ENCODE measurements around the gene HOXD4. TPM values are rescaled to one million over a fixed set of nuclear protein-coding genes. Genes with fewer than 3 reads are reported as not detected.
A peak's percentile ranks its signal among the peaks of the same experiment; 100 is the strongest.

HOXD4 gene
- total RNA-seq, 1 donor from 2014 or later: not detected

GRCh38 chr2:176156301-176156806 lies 5.0 kb downstream of the HOXD4 start:
- peaks cover 29% of the 10 kb centered on the region for H3K27me3 Mint-ChIP-seq (ENCODE audit: unreplicated experiment)
- DNase-seq: no peak
- no peak overlapping the region for H3K4me3 Mint-ChIP-seq (ENCODE audit: unreplicated experiment)
- no peak overlapping the region for H3K27ac Mint-ChIP-seq (ENCODE audit: unreplicated experiment)
- no peaks in the 10 kb centered on the region for H3K36me3 Mint-ChIP-seq (ENCODE audit: unreplicated experiment)
- H3K9me3 Mint-ChIP-seq (ENCODE audit: unreplicated experiment): peaks cover 10% of the 10 kb centered on the region
- no peaks in the 10 kb centered on the region for H3K4me1 Mint-ChIP-seq (ENCODE audit: low read depth, unreplicated experiment)
- TF ChIP-seq, protein P1, sequence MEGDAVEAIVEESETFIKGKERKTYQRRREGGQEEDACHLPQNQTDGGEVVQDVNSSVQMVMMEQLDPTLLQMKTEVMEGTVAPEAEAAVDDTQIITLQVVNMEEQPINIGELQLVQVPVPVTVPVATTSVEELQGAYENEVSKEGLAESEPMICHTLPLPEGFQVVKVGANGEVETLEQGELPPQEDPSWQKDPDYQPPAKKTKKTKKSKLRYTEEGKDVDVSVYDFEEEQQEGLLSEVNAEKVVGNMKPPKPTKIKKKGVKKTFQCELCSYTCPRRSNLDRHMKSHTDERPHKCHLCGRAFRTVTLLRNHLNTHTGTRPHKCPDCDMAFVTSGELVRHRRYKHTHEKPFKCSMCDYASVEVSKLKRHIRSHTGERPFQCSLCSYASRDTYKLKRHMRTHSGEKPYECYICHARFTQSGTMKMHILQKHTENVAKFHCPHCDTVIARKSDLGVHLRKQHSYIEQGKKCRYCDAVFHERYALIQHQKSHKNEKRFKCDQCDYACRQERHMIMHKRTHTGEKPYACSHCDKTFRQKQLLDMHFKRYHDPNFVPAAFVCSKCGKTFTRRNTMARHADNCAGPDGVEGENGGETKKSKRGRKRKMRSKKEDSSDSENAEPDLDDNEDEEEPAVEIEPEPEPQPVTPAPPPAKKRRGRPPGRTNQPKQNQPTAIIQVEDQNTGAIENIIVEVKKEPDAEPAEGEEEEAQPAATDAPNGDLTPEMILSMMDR (IDR thresholded peaks at IDR 0.05; ENCODE audit: partially characterized antibody, unreplicated experiment): no peak

- TF ChIP-seq, protein P1 (IDR thresholded peaks at IDR 0.05; ENCODE audit: partially characterized antibody, unreplicated experiment): no peak
- Mint-ChIP-seq H3K4me3 (ENCODE audit: unreplicated experiment) (peak within 1 kb of the TSS; percentile 61), H3K36me3 (ENCODE audit: unreplicated experiment) (no peaks in the 10 kb centered on the region), H3K4me1 (ENCODE audit: low read depth, unreplicated experiment) (no peaks in the 10 kb centered on the region), H3K9me3 (ENCODE audit: unreplicated experiment) (peaks cover 10% of the 10 kb centered on the region), H3K27me3 (ENCODE audit: unreplicated experiment) (peaks cover 31% of the 10 kb centered on the region), H3K27ac (ENCODE audit: unreplicated experiment) (no peak within 1 kb of the TSS)
- no peak for DNase-seq
Observed at GRCh38 chr2:176156807-176157498, 5.6 kb downstream of the HOXD4 start, which contains the start of gene HOXD3. HOXD3 (plus strand) TSS chr2:176157307; CDS start chr2:176169115, 11,808 bp downstream.

- H3K36me3 Mint-ChIP-seq (ENCODE audit: unreplicated experiment): no peaks in the 10 kb centered on the region
- H3K4me3 Mint-ChIP-seq (ENCODE audit: unreplicated experiment): peak overlapping the region; percentile 61
- TF ChIP-seq, protein P1 (IDR thresholded peaks at IDR 0.05; ENCODE audit: partially characterized antibody, unreplicated experiment): no peak
- peaks cover 34% of the 10 kb centered on the region for H3K27me3 Mint-ChIP-seq (ENCODE audit: unreplicated experiment)
- peaks cover 10% of the 10 kb centered on the region for H3K9me3 Mint-ChIP-seq (ENCODE audit: unreplicated experiment)
- H3K27ac Mint-ChIP-seq (ENCODE audit: unreplicated experiment): no peak overlapping the region
- H3K4me1 Mint-ChIP-seq (ENCODE audit: low read depth, unreplicated experiment): no peaks in the 10 kb centered on the region
- DNase-seq: peak; percentile 56
Observed at GRCh38 chr2:176157499-176158185, 6.3 kb downstream of the HOXD4 start.

DNA sequence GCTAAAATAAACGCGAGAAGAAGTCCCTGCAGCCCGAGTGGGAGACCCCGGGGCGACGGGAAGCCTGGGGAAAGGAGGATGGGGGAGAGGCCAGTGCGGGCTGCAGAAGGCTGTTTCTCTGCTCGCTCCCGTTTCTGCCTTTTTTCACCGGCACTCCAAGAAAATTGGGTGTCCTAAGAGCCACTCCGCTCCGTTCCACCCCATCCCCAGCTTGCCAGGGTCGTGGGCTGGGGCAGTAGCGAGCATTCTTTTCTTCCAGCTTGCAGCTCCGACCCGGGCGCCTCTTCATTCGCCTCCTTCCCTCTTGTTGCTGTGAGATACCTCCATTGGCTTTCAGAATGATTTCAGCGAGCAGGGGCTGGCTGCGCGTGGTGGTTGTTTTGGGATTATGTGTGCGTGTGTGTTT lies 6.8 kb downstream of the HOXD4 start:
- Mint-ChIP-seq H3K4me3 (ENCODE audit: unreplicated experiment) (peak overlapping the region; percentile 17), H3K36me3 (ENCODE audit: unreplicated experiment) (no peaks in the 10 kb centered on the region), H3K4me1 (ENCODE audit: low read depth, unreplicated experiment) (no peaks in the 10 kb centered on the region), H3K27ac (ENCODE audit: unreplicated experiment) (no peak overlapping the region), H3K9me3 (ENCODE audit: unreplicated experiment) (peaks cover 10% of the 10 kb centered on the region), H3K27me3 (ENCODE audit: unreplicated experiment) (peaks cover 37% of the 10 kb centered on the region)
- TF ChIP-seq, protein P1 (IDR thresholded peaks at IDR 0.05; ENCODE audit: partially characterized antibody, unreplicated experiment): no peak
- peak; percentile 27 for DNase-seq

All from glutamatergic neuron (in vitro differentiated cells).